Measurements from ENCODE around the gene DIABLO.
"Not testable (repeated sequence)": the region's sequence is repeated elsewhere in the genome, so short reads cannot be mapped to it uniquely, and the experiment has no call there.

The DIABLO gene

GRCh38 chr12:122225683-122226365 lies at the start of gene DIABLO:
TSS of gene DIABLO (minus strand) at chr12:122226052. CDS start at chr12:122226014, 38 bp downstream.
- in situ Hi-C loops (cut with MboI; ENCODE audit: low pct_unique_long_range_greater_than_20kb, low sequenced_read_pairs) = no loop called here
- peak; percentile 99 for DNase-seq

DNA sequence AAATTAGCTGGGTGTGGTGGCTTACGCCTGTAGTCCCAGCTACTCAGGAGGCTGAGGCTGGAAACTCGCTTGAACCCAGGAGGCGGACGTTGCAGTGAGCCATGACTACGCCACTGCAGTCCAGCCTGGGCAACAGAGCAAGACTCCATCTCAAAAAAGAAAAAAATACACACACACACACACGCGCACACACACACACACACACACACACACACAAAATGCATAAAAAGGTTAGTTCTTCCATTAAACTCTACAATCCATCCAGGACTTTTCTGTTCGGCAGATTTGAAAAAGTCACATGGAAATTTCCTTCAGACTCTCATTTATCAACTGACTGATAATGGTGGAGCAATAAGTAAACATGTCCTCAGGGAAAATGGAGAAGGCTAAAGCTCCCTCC lies 49.6 kb upstream of the DIABLO start:
- in situ Hi-C loops (cut with MboI; ENCODE audit: low pct_unique_long_range_greater_than_20kb, low sequenced_read_pairs) = no loop called here
- no peak for DNase-seq

DNA sequence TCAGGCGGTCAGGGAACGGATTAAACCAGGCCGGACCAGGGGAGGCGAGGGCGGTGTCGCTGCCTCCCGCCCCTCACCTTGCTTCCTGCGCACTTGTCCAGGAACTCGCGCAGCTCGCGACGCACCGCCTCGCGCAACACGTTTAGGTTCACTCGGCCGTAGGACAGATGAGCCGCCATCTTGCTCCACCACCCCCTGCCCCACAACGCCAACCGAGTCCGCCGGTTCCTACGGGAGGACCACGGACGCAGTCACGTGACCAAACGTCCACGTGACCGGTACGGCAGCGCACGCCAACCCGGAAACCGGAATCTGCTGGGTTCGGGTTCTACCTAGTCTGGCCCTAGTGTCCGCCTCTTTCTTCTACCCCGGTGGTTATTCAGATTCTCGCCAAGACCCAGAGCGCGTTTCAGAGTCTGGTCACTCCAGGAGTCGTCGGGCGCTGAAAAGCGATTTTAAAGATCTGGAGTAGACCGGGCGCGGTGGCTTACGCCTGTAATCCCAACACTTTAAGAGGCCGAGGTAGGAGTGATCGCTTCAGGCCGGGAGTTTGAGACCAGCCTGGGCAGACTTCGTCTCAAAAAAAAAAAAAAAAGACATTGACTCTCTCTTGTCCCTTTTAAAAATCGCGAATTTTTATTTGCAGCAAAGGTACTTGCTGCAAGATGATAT lies 40.5 kb upstream of the DIABLO start, which contains the start of gene VPS33A:
TSS of gene VPS33A (minus strand) at position 265 of the 672 bp plus-strand sequence. CDS start at position 179, 86 bp downstream.
- peak; percentile 97 for DNase-seq
- in situ Hi-C loops (cut with MboI; ENCODE audit: low pct_unique_long_range_greater_than_20kb, low sequenced_read_pairs) = no loop called here

GRCh38 chr12:122265886-122266229 lies 40.0 kb upstream of the DIABLO start:
- DNase-seq = no peak
- in situ Hi-C loops (cut with MboI; ENCODE audit: low pct_unique_long_range_greater_than_20kb, low sequenced_read_pairs) = no loop called here

DNA sequence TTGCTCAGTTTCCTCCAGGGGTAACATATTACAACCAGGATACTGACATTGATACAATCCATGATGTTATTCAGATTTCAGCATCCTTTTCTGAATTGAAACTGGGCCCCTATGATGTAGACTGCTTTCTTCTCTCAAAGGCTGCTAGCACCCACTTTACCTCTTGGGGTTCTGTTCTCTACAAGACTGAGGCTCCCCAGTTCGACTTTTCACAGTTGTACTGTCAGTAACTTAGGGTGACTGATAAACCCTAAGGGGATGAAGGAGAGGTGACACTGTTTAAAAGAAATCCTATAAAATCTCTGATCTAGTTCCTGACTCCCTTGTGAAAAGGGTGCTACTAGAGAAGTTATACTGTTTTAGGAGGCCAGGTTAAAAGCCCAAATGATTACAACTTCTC lies 39.6 kb upstream of the DIABLO start:
- DNase-seq = peak; percentile 15
- in situ Hi-C loops (cut with MboI; ENCODE audit: low pct_unique_long_range_greater_than_20kb, low sequenced_read_pairs) = no loop called here

DNA sequence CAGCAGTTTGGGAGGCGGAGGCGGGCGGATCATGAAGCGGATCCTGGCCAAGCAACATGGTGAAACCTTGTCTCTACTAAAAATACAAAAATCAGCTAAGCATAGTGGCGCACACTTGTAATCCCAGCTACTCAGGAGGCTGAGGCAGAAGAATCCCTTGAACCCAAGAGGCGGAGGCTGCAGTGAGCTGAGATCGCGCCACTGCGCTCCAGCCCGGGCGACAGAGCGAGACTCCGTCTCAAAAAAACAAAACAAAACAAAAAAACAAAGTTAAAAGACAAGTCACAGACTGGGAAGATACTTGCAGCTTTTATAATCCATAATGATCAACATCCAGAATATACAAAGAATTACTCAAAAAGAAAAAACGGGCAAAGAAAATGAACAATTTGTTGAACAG lies 34.9 kb upstream of the DIABLO start:
- in situ Hi-C loops (cut with MboI; ENCODE audit: low pct_unique_long_range_greater_than_20kb, low sequenced_read_pairs); DNase-seq: not testable (repeated sequence)

GRCh38 chr12:122258939-122259338 lies 33.1 kb upstream of the DIABLO start:
- in situ Hi-C loops (cut with MboI; ENCODE audit: low pct_unique_long_range_greater_than_20kb, low sequenced_read_pairs); DNase-seq: not testable (repeated sequence)

DNA sequence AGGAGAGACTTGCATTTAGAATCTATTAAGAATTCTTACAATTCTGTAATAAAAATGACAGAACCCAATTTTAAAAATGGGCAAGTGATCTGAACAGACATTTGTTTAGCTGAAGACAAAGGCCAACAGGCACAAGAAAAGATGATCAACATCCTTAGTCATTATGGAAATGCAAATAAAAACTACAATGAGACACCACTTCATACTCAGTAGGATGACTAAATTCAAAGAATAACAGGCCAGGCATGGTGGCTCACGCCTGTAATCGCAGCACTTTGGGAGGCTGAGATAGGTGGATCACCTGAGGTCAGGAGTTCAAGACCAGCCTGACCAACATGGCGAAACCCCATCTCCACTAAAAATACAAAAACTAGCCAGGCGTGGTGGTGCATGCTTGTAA lies 32.6 kb upstream of the DIABLO start:
- in situ Hi-C loops (cut with MboI; ENCODE audit: low pct_unique_long_range_greater_than_20kb, low sequenced_read_pairs); DNase-seq: not testable (repeated sequence)

- in situ Hi-C loops (cut with MboI; ENCODE audit: low pct_unique_long_range_greater_than_20kb, low sequenced_read_pairs) = no loop called here
- no peak for DNase-seq
Observed at GRCh38 chr12:122250536-122250935, 24.7 kb upstream of the DIABLO start.

DNA sequence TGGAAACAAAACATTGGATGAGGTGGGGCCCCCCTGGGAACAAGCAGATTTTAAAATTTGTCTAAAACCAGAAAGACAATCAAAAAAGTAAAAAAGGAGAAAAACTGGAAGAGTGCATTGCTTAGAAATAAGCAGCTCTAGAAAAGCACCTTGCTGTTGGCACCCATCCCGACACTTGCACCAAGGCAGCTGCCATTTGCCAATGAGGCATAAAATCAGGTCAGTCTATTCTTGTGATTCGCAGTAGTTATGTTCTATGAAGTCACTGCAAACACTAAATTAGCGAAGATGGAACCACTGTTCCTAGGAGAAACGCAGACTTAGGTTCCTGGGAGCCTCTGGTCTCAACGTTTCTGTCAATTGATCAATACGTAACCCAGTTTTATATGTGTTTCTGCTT lies 24.2 kb upstream of the DIABLO start:
- DNase-seq = no peak
- in situ Hi-C loops (cut with MboI; ENCODE audit: low pct_unique_long_range_greater_than_20kb, low sequenced_read_pairs) = no loop called here

GRCh38 chr12:122245553-122245952 lies 19.7 kb upstream of the DIABLO start:
- in situ Hi-C loops (cut with MboI; ENCODE audit: low pct_unique_long_range_greater_than_20kb, low sequenced_read_pairs) = no loop called here

GRCh38 chr12:122244565-122245371 lies 18.9 kb upstream of the DIABLO start:
- DNase-seq = no peak
- in situ Hi-C loops (cut with MboI; ENCODE audit: low pct_unique_long_range_greater_than_20kb, low sequenced_read_pairs) = no loop called here

More at GRCh38 chr12:122245553-122245952, 19.7 kb upstream of the DIABLO start:
- DNase-seq = no peak

- in situ Hi-C loops (cut with MboI; ENCODE audit: low pct_unique_long_range_greater_than_20kb, low sequenced_read_pairs) = no loop called here
- DNase-seq = no peak
Observed at GRCh38 chr12:122243965-122244364, 18.1 kb upstream of the DIABLO start.

DNA sequence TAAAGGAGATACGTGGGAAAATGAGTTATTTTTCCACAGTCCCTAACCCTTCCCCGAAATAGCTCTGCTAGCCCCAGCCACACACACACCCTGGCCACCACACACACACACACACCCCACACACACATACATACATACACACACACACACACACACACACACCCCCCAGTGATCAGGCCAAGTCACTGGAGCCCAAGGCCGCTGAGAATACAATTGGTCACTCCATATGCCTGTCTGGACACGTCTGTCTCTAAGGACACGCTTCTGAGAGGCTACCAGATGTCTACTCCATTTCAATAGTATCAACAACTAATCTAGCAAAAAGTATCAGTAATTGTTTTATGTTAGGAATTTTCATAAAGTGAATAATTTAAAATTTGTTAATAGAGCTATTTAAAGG lies 13.0 kb upstream of the DIABLO start:
- in situ Hi-C loops (cut with MboI; ENCODE audit: low pct_unique_long_range_greater_than_20kb, low sequenced_read_pairs) = no loop called here
- DNase-seq = no peak

GRCh38 chr12:122235741-122236140 lies 9.9 kb upstream of the DIABLO start:
- in situ Hi-C loops (cut with MboI; ENCODE audit: low pct_unique_long_range_greater_than_20kb, low sequenced_read_pairs) = no loop called here
- DNase-seq = no peak

- no peak for DNase-seq
- in situ Hi-C loops (cut with MboI; ENCODE audit: low pct_unique_long_range_greater_than_20kb, low sequenced_read_pairs) = no loop called here
Observed at GRCh38 chr12:122232691-122233090, 6.8 kb upstream of the DIABLO start.

GRCh38 chr12:122230798-122231197 lies 4.9 kb upstream of the DIABLO start:
- DNase-seq = no peak
- in situ Hi-C loops (cut with MboI; ENCODE audit: low pct_unique_long_range_greater_than_20kb, low sequenced_read_pairs) = no loop called here

GRCh38 chr12:122228092-122228491 lies 2.2 kb upstream of the DIABLO start:
- in situ Hi-C loops (cut with MboI; ENCODE audit: low pct_unique_long_range_greater_than_20kb, low sequenced_read_pairs) = no loop called here
- no peak for DNase-seq

- no peak for DNase-seq
- in situ Hi-C loops (cut with MboI; ENCODE audit: low pct_unique_long_range_greater_than_20kb, low sequenced_read_pairs) = no loop called here
Observed at GRCh38 chr12:122227341-122227740, 1.5 kb upstream of the DIABLO start.

Data from KBM-7 (cell line).